Astrocyte (in vitro differentiated cells and primary cell): ENCODE results near the gene COL9A3. TPM values are rescaled to one million over a fixed set of nuclear protein-coding genes. Genes with fewer than 3 reads are reported as not detected.

Experiments
- DNase-seq: peaks from one replicate; pipeline ENCODE4 v3.0.0-alpha.2; 2010; ENCODE audit warnings: low read depth
- FAIRE-seq: peaks from 2 replicates; lab custom pipeline; 2011; peaks lifted over from hg19 to GRCh38; lab: Jason Lieb, UNC
- H2AFZ ChIP-seq: 2 replicates; pipeline ENCODE4 v1.6.0; 2012; ENCODE audit warnings: low read depth, low read length, inconsistent platforms
- H3K27ac ChIP-seq: 2 replicates; pipeline ENCODE4 v1.5.1; 2011; ENCODE audit warnings: low read depth, low read length, inconsistent platforms
- H3K27me3 ChIP-seq: 2 replicates; pipeline ENCODE4 v1.6.0; 2011; ENCODE audit warnings: low read length, inconsistent platforms; ENCODE audit not compliant: insufficient read depth
- H3K36me3 ChIP-seq: 2 replicates; pipeline ENCODE4 v1.5.1; 2011; ENCODE audit warnings: low read length, inconsistent platforms; ENCODE audit not compliant: insufficient read depth
- H3K4me1 ChIP-seq: 2 replicates; pipeline ENCODE4 v1.5.1; 2011; ENCODE audit warnings: low read length, inconsistent platforms; ENCODE audit not compliant: insufficient read depth
- H3K4me2 ChIP-seq: 2 replicates; pipeline ENCODE4 v1.6.0; 2012; ENCODE audit warnings: low read length, inconsistent platforms
- H3K4me3 ChIP-seq: 2 replicates; pipeline ENCODE4 v1.5.1; 2011; ENCODE audit warnings: low read depth, mild to moderate bottlenecking, low read length, inconsistent platforms; ENCODE audit not compliant: insufficient read depth
- H3K79me2 ChIP-seq: 2 replicates; pipeline ENCODE4 v1.6.0; 2012; ENCODE audit warnings: mild to moderate bottlenecking, low read length, inconsistent platforms; ENCODE audit not compliant: insufficient read depth
- H3K9ac ChIP-seq: 2 replicates; pipeline ENCODE4 v1.6.0; 2012; ENCODE audit warnings: mild to moderate bottlenecking, low read length, inconsistent platforms
- H3K9me3 ChIP-seq: 2 replicates; pipeline ENCODE4 v1.5.1; 2012; ENCODE audit warnings: low read depth, mild to moderate bottlenecking, low read length, inconsistent platforms; ENCODE audit not compliant: insufficient read depth
- H4K20me1 ChIP-seq: 2 replicates; pipeline ENCODE4 v1.6.0; 2012; ENCODE audit warnings: low read length, inconsistent platforms; ENCODE audit not compliant: insufficient read depth
- H3K27ac Mint-ChIP-seq: one replicate; pipeline ENCODE4 v1.8.0; 2021; ENCODE audit warnings: mild to moderate bottlenecking, mixed read lengths; ENCODE audit not compliant: unreplicated experiment
- H3K27me3 Mint-ChIP-seq: one replicate; pipeline ENCODE4 v1.8.0; 2021; ENCODE audit warnings: low read depth, mixed read lengths; ENCODE audit not compliant: unreplicated experiment
- H3K36me3 Mint-ChIP-seq: one replicate; pipeline ENCODE4 v1.8.0; 2021; ENCODE audit warnings: low read depth, mixed read lengths; ENCODE audit not compliant: unreplicated experiment
- H3K4me1 Mint-ChIP-seq: one replicate; pipeline ENCODE4 v1.8.0; 2021; ENCODE audit warnings: low read depth, mixed read lengths; ENCODE audit not compliant: unreplicated experiment
- H3K4me3 Mint-ChIP-seq: one replicate; pipeline ENCODE4 v1.8.0; 2021; ENCODE audit warnings: mild to moderate bottlenecking, moderate library complexity, mixed read lengths; ENCODE audit not compliant: unreplicated experiment
- H3K9me3 Mint-ChIP-seq: one replicate; pipeline ENCODE4 v1.8.0; 2021; ENCODE audit warnings: mild to moderate bottlenecking, mixed read lengths; ENCODE audit not compliant: unreplicated experiment
- CTCF ChIP-seq: IDR thresholded peaks from 2 replicates; pipeline ENCODE4 v1.5.1; 2011; ENCODE audit warnings: low read depth, mild to moderate bottlenecking, inconsistent platforms, low read length, moderate library complexity; ENCODE audit not compliant: insufficient read depth
- EZH2 ChIP-seq: IDR thresholded peaks from 2 replicates; pipeline ENCODE4 v1.6.1; 2012; ENCODE audit warnings: mild to moderate bottlenecking, low read length, inconsistent platforms; ENCODE audit not compliant: insufficient read depth
- total RNA-seq: library from RNA; stranded (reverse); gene quantifications from 2 replicates; pipeline ENCODE4 v1.2.1, GENCODE V29; 2021

COL9A3 gene
- total RNA-seq, 1 donor from 2014 or later = 43.0 TPM

GRCh38 chr20:62885046-62885895 is 68.4 kb downstream of the COL9A3 start:
- Mint-ChIP-seq H3K27ac (no peak overlapping the region), H3K4me3 (no peak overlapping the region), H3K27me3 (no peaks in the 10 kb centered on the region), H3K36me3 (peaks cover 18% of the 10 kb centered on the region), H3K9me3 (no peaks in the 10 kb centered on the region), H3K4me1 (peaks cover 16% of the 10 kb centered on the region)
- H4K20me1 ChIP-seq = peaks cover 49% of the 10 kb centered on the region
- no peak for FAIRE-seq
- H2AFZ ChIP-seq = no peak overlapping the region
- no peak overlapping the region for H3K4me2 ChIP-seq
- no peak overlapping the region for H3K4me3 ChIP-seq
- H3K9ac ChIP-seq = no peak overlapping the region
- no peak for TF ChIP-seq EZH2
- TF ChIP-seq CTCF = no peak
- no peaks in the 10 kb centered on the region for H3K9me3 ChIP-seq
- no peak for DNase-seq
- H3K79me2 ChIP-seq = no peaks in the 10 kb centered on the region
- H3K27me3 ChIP-seq = no peaks in the 10 kb centered on the region
- H3K36me3 ChIP-seq = peaks cover 10% of the 10 kb centered on the region
- no peak overlapping the region for H3K27ac ChIP-seq
- H3K4me1 ChIP-seq = peaks cover 19% of the 10 kb centered on the region

GRCh38 chr20:62885896-62886708 is 69.3 kb downstream of the COL9A3 start:
- Histone ChIP-seq H3K4me1 (peaks cover 19% of the 10 kb centered on the region), H3K9me3 (no peaks in the 10 kb centered on the region), H3K79me2 (no peaks in the 10 kb centered on the region), H3K27ac (no peak overlapping the region), H3K4me2 (no peak overlapping the region), H3K4me3 (no peak overlapping the region), H3K36me3 (peaks cover 17% of the 10 kb centered on the region), H3K27me3 (no peaks in the 10 kb centered on the region), H3K9ac (no peak overlapping the region), H4K20me1 (peaks cover 55% of the 10 kb centered on the region), H2AFZ (no peak overlapping the region)
- peaks cover 21% of the 10 kb centered on the region for H3K4me1 Mint-ChIP-seq
- no peak overlapping the region for H3K27ac Mint-ChIP-seq
- FAIRE-seq (no peak), DNase-seq (no peak)
- H3K27me3 Mint-ChIP-seq = no peaks in the 10 kb centered on the region
- H3K9me3 Mint-ChIP-seq = no peaks in the 10 kb centered on the region
- no peak overlapping the region for H3K4me3 Mint-ChIP-seq
- H3K36me3 Mint-ChIP-seq = peaks cover 22% of the 10 kb centered on the region
- TF ChIP-seq CTCF (no peak), EZH2 (no peak)
